ENCODE measurements around the gene MBTPS1.

DNA sequence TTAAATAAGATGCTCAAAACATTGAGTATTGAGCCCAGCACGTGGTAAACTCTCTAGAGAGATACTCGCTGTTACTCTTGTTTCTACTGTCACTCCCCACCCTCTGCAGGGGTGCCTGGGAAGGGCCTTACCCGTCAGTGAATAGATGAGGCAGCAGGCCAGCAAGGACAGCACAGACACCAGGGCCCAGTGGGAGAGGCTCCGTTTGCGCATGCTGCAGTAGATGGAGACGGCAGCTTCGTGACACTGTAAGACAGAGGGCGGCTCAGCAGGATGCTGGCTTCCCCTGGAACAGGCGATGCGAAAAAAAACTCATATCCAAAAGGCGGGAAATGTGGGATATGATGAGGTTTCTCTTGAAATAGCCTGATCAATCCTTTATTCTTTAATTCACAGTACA, 94.1 kb downstream of the MBTPS1 start:
- no peak for TF ChIP-seq POLR2AphosphoS5 (IDR thresholded peaks at IDR 0.05; ENCODE audit: low read depth, low read length)
- no peak for TF ChIP-seq POLR2A (IDR thresholded peaks at IDR 0.05; ENCODE audit: low read depth, low read length)

Data from GM12891 (cell line).